Right atrium auricular region (tissue), 2 donors: Measurements from ENCODE around the gene CDC6. TPM values are rescaled to one million over a fixed set of nuclear protein-coding genes. Genes with fewer than 3 reads are reported as not detected.

ENCODE experiments used
- DNase-seq: peaks from one replicate; pipeline ENCODE4 v3.0.0-alpha.2; 2019; ENCODE audit warnings: low spot score
- H3K27ac ChIP-seq, 2 donors: fragments of 200-600 bp; sonication (generic); 1 replicate in 1 of 2; 2 replicates in 1 of 2; pipeline ENCODE4 v1.5.1; 2016 to 2019
- H3K27me3 ChIP-seq, 2 donors: fragments of 200-600 bp; sonication (generic); one replicate each; pipeline versions ENCODE4 v1.5.1 to v1.6.0; 2017 to 2019
- H3K36me3 ChIP-seq: fragments of 200-600 bp; sonication (generic); one replicate; pipeline ENCODE4 v1.5.1; 2016
- H3K4me1 ChIP-seq, 2 donors: fragments of 200-600 bp; sonication (generic); one replicate each; pipeline versions ENCODE4 v1.5.1 to v1.6.0; 2017 to 2019
- H3K4me3 ChIP-seq, 2 donors: fragments of 200-600 bp; sonication (generic); 1 replicate in 1 of 2; 2 replicates in 1 of 2; pipeline ENCODE4 v1.5.1; 2017 to 2019; ENCODE audit warnings: mild to moderate bottlenecking in 1 of 2, moderate library complexity in 1 of 2
- H3K9me3 ChIP-seq, 2 donors: fragments of 200-600 bp; sonication (generic); one replicate each; pipeline ENCODE4 v1.5.1; 2019
- CTCF ChIP-seq, 2 donors: fragments of 200-600 bp; sonication (generic); IDR thresholded peaks; one replicate each; pipeline ENCODE4 v1.5.1; 2019; ENCODE audit warnings: antibody characterized with exemption in 2 of 2
- total RNA-seq, 2 donors: library from RNA; depleted of rRNA; stranded (reverse); fragments of >200 nt; gene quantifications; one replicate each; pipeline ENCODE4 v1.1.0, GENCODE V29; 2016

The CDC6 gene
- total RNA-seq, 2 donors from 2014 or later, result 0.44 to 1.0 TPM

- no peaks in the 10 kb centered on the region for H3K9me3 ChIP-seq
- H3K36me3 ChIP-seq, result no peaks in the 10 kb centered on the region
- peak; percentile 94 for DNase-seq
- no peak overlapping the region for H3K4me3 ChIP-seq
- H3K27ac ChIP-seq, result peak overlapping the region; percentile 96 to 98
- no peak for TF ChIP-seq CTCF (IDR thresholded peaks at IDR 0.05)
- no peaks in the 10 kb centered on the region for H3K27me3 ChIP-seq
- peaks cover 9 to 94% of the 10 kb centered on the region in 2 donors for H3K4me1 ChIP-seq
Observed at GRCh38 chr17:40314584-40314956, 26.9 kb downstream of the CDC6 start.

DNA sequence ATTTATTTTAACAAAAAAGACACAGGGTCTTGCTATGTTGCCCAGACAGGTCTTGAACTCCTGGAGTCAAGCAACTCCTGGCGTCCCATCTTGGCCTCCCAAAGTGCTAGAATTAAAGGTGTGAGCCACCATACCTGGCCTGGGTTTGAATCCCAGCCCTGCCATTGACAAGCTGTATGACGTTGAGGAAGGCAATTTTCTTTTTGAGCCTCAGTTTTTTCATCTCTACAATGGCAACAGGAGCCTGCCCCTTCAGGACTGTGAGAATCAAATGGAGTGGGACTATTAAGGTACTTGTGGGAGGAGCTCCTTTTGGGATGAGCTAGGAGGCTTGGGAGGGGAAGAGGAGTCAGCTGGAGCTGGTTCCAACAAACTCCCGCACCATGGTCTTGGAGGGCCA, 27.5 kb downstream of the CDC6 start:
- H3K4me1 ChIP-seq, result peaks cover 9 to 94% of the 10 kb centered on the region in 2 donors
- no peaks in the 10 kb centered on the region for H3K27me3 ChIP-seq
- H3K36me3 ChIP-seq, result no peaks in the 10 kb centered on the region
- H3K4me3 ChIP-seq, result no peak overlapping the region
- no peaks in the 10 kb centered on the region for H3K9me3 ChIP-seq
- H3K27ac ChIP-seq, result peak overlapping the region; percentile 96 to 98
- no peak for DNase-seq
- no peak for TF ChIP-seq CTCF (IDR thresholded peaks at IDR 0.05)

- H3K4me1 ChIP-seq, result peaks cover 5 to 94% of the 10 kb centered on the region in 2 donors
- no peak for TF ChIP-seq CTCF (IDR thresholded peaks at IDR 0.05)
- DNase-seq, result no peak
- H3K27ac ChIP-seq, result peak overlapping the region; percentile 96 to 98
- no peaks in the 10 kb centered on the region for H3K27me3 ChIP-seq
- no peaks in the 10 kb centered on the region for H3K36me3 ChIP-seq
- H3K4me3 ChIP-seq, result peak overlapping the region in 1 of 2 donors; percentile 97
- no peaks in the 10 kb centered on the region for H3K9me3 ChIP-seq
Observed at GRCh38 chr17:40315678-40316570, 28.2 kb downstream of the CDC6 start.

DNA sequence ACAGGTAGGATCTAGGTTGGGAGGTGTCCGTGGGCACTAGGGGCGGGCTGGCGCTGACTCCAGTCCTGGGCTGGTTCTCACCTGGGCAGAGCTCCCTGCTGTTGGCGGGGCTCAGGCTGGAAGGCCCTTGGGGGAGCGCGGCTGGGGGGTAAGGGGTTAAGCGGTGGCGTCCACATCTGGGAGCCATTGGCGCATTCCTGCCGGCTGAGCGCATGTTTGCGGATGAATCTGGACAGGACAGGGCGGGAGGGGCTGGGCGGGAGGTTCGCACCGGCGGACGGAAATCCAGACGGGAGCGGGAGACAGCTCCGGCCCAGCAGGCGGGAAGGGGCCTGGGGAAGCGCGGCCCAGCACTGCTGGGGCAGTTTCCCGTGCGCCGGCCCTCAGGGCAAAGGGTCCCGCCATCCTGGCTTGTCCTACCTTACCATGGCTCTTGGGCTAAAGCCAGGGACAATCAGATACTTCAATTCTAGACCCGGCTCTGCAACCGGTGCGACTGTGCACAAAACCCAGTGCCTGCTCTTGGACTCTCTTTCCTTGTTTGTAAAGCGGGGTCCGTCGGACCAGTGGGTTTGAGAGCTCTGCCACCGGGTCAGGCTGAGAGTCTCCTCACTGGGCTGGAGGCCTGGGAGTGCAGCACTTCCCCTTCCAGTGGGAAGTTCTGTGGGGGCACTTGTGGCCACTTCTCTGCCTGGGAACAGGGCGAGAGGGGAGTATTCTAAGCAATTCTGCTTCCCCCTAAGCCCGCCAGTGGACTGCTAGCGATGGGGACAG, 29.1 kb downstream of the CDC6 start:
- TF ChIP-seq CTCF (IDR thresholded peaks at IDR 0.05), result no peak
- peak; percentile 79 for DNase-seq
- Histone ChIP-seq H3K4me3 (peak overlapping the region; percentile 92 to 97), H3K4me1 (peaks cover 0 to 94% of the 10 kb centered on the region in 2 donors), H3K27ac (peak overlapping the region; percentile 96 to 98), H3K27me3 (no peaks in the 10 kb centered on the region), H3K36me3 (no peaks in the 10 kb centered on the region), H3K9me3 (no peaks in the 10 kb centered on the region)

GRCh38 chr17:40317345-40317873, 29.7 kb downstream of the CDC6 start:
- Histone ChIP-seq H3K36me3 (no peaks in the 10 kb centered on the region), H3K9me3 (no peaks in the 10 kb centered on the region), H3K27ac (peak overlapping the region; percentile 96 to 98), H3K4me1 (peaks cover 0 to 94% of the 10 kb centered on the region in 2 donors), H3K4me3 (peak overlapping the region; percentile 92 to 97), H3K27me3 (no peaks in the 10 kb centered on the region)
- peak; percentile 38 to 63 for TF ChIP-seq CTCF (IDR thresholded peaks at IDR 0.05)
- DNase-seq, result peak; percentile 83
